OCI-LY3 (cell line): ENCODE measurements around the gene P2RX3.

Source experiments
- H2AFZ ChIP-seq: fragments of 200-600, 300-600 bp; shearing (Covaris generic); 2 replicates; pipeline ENCODE4 v1.6.0; 2014; ENCODE audit warnings: antibody characterized with exemption, low read depth, low read length
- H3K27ac ChIP-seq: fragments of 200-600, 300-600 bp; sonication (generic); 2 replicates; pipeline ENCODE4 v1.5.1; 2014; ENCODE audit warnings: mild to moderate bottlenecking, low read length, moderate library complexity, mixed read lengths
- H3K27me3 ChIP-seq: fragments of 200-600, 300-600 bp; sonication (generic); 2 replicates; pipeline ENCODE4 v1.6.1; 2014; ENCODE audit warnings: low read depth, low read length, mixed read lengths
- H3K36me3 ChIP-seq: fragments of 200-600, 300-600 bp; sonication (generic); replicated peaks from 2 replicates; pipeline ENCODE3; 2014; ENCODE audit warnings: low read depth, low read length, mixed read lengths
- H3K4me1 ChIP-seq: fragments of 300-600, 200-600 bp; sonication (generic); 2 replicates; pipeline ENCODE4 v1.6.1; 2014; ENCODE audit warnings: low read length, mixed read lengths
- H3K4me2 ChIP-seq: fragments of 200-600, 300-600 bp; sonication (generic); 2 replicates; pipeline ENCODE4 v1.6.1; 2014; ENCODE audit warnings: low read length, mixed read lengths
- H3K4me3 ChIP-seq: fragments of 300-600, 200-600 bp; sonication (generic); 2 replicates; pipeline ENCODE4 v1.5.1; 2014; ENCODE audit warnings: antibody characterized with exemption, mild to moderate bottlenecking, low read length, moderate library complexity
- H3K79me2 ChIP-seq: fragments of 300-600, 200-600 bp; shearing (Covaris generic); 2 replicates; pipeline ENCODE4 v1.6.1; 2014; ENCODE audit warnings: mild to moderate bottlenecking, low read length, mixed read lengths
- H3K9ac ChIP-seq: fragments of 300-600, 200-600 bp; shearing (Covaris generic); 2 replicates; pipeline ENCODE4 v1.6.0; 2014; ENCODE audit warnings: mild to moderate bottlenecking, low read length, moderate library complexity
- H3K9me3 ChIP-seq: fragments of 200-600, 300-600 bp; shearing (Covaris generic); 2 replicates; pipeline ENCODE4 v1.6.1; 2014; ENCODE audit warnings: low read length, mixed read lengths; ENCODE audit not compliant: insufficient read depth
- H4K20me1 ChIP-seq: fragments of 200-600, 300-600 bp; sonication (generic); 2 replicates; pipeline ENCODE4 v1.6.1; 2016; ENCODE audit warnings: low read length, mixed read lengths; ENCODE audit not compliant: insufficient read depth
- CTCF ChIP-seq: fragments of 200-600, 300-600 bp; sonication (generic); IDR thresholded peaks from 2 replicates; pipeline ENCODE4 v1.5.1; 2014; ENCODE audit warnings: antibody characterized with exemption, low read length, low read depth
- EZH2phosphoT487 ChIP-seq: fragments of 200-600 bp; shearing (Covaris generic); IDR thresholded peaks from 2 replicates; pipeline ENCODE4 v1.6.1; 2018; ENCODE audit warnings: antibody characterized with exemption, mixed run types, low read depth

Gene P2RX3

GRCh38 chr11:57380975-57381374 lies 42.8 kb downstream of the P2RX3 start, which contains the start of gene PRG3:
Gene PRG3 (minus strand): TSS chr11:57381150. CDS start chr11:57380708, 442 bp downstream.
- no peak within 1 kb of the TSS for H2AFZ ChIP-seq
- peaks cover 15% of the 10 kb centered on the region for H3K4me1 ChIP-seq
- H3K4me2 ChIP-seq, result no peak within 1 kb of the TSS
- no peak within 1 kb of the TSS for H3K27ac ChIP-seq
- H3K9me3 ChIP-seq, result no peaks in the 10 kb centered on the region
- TF ChIP-seq EZH2phosphoT487 (no peak), CTCF (no peak)
- H3K9ac ChIP-seq, result no peak within 1 kb of the TSS
- H3K27me3 ChIP-seq, result peaks cover 26% of the 10 kb centered on the region
- no peaks in the 10 kb centered on the region for H3K36me3 ChIP-seq
- no peaks in the 10 kb centered on the region for H4K20me1 ChIP-seq
- H3K79me2 ChIP-seq, result no peaks in the 10 kb centered on the region
- no peak within 1 kb of the TSS for H3K4me3 ChIP-seq

GRCh38 chr11:57386178-57386940 lies 48.2 kb downstream of the P2RX3 start:
- peaks cover 31% of the 10 kb centered on the region for H3K4me1 ChIP-seq
- no peaks in the 10 kb centered on the region for H3K79me2 ChIP-seq
- no peak for TF ChIP-seq CTCF
- no peak for TF ChIP-seq EZH2phosphoT487
- no peaks in the 10 kb centered on the region for H3K27me3 ChIP-seq
- no peak overlapping the region for H2AFZ ChIP-seq
- no peaks in the 10 kb centered on the region for H4K20me1 ChIP-seq
- H3K9me3 ChIP-seq, result no peaks in the 10 kb centered on the region
- H3K4me2 ChIP-seq, result peak overlapping the region; percentile 29
- H3K36me3 ChIP-seq, result no peaks in the 10 kb centered on the region
- H3K4me3 ChIP-seq, result no peak overlapping the region
- H3K27ac ChIP-seq, result peak overlapping the region; percentile 11
- H3K9ac ChIP-seq, result no peak overlapping the region; the same call in 1 of the 2 replicates

GRCh38 chr11:57387289-57388030 lies 49.3 kb downstream of the P2RX3 start:
- H3K4me2 ChIP-seq, result no peak overlapping the region
- no peak overlapping the region for H3K9ac ChIP-seq
- H3K79me2 ChIP-seq, result no peaks in the 10 kb centered on the region
- no peak overlapping the region for H3K4me3 ChIP-seq
- H4K20me1 ChIP-seq, result no peaks in the 10 kb centered on the region
- TF ChIP-seq EZH2phosphoT487, result no peak
- TF ChIP-seq CTCF, result peak; percentile 39
- peaks cover 31% of the 10 kb centered on the region for H3K4me1 ChIP-seq
- H2AFZ ChIP-seq, result no peak overlapping the region
- H3K27ac ChIP-seq, result no peak overlapping the region
- H3K9me3 ChIP-seq, result no peaks in the 10 kb centered on the region
- no peaks in the 10 kb centered on the region for H3K27me3 ChIP-seq
- no peaks in the 10 kb centered on the region for H3K36me3 ChIP-seq

GRCh38 chr11:57390535-57390934 lies 52.4 kb downstream of the P2RX3 start, which contains the start of gene PRG2:
Gene PRG2 (minus strand): TSS chr11:57390650. CDS start chr11:57389944, 706 bp downstream.
- no peak within 1 kb of the TSS for H3K4me2 ChIP-seq
- H3K27ac ChIP-seq, result no peak within 1 kb of the TSS

More at GRCh38 chr11:57390535-57390934, 52.4 kb downstream of the P2RX3 start, which contains the start of gene PRG2:
- Histone ChIP-seq H3K9me3 (no peaks in the 10 kb centered on the region), H3K9ac (no peak within 1 kb of the TSS), H3K4me1 (peaks cover 21% of the 10 kb centered on the region), H3K36me3 (no peaks in the 10 kb centered on the region), H2AFZ (no peak within 1 kb of the TSS), H4K20me1 (no peaks in the 10 kb centered on the region), H3K27me3 (no peaks in the 10 kb centered on the region), H3K79me2 (no peaks in the 10 kb centered on the region), H3K4me3 (no peak within 1 kb of the TSS)
- no peak for TF ChIP-seq CTCF
- TF ChIP-seq EZH2phosphoT487, result no peak
